ENCODE results near the gene ZC3H12C. TPM values are rescaled to one million over a fixed set of nuclear protein-coding genes. Genes with fewer than 3 reads are reported as not detected.

Gene ZC3H12C
- total and polyA plus RNA-seq, 10 of the 15 experiments (the other 5 are each of a cell fraction or from before 2014, with no cell fraction given) = 0.31 to 31.0 (median 3.7) TPM

DNA sequence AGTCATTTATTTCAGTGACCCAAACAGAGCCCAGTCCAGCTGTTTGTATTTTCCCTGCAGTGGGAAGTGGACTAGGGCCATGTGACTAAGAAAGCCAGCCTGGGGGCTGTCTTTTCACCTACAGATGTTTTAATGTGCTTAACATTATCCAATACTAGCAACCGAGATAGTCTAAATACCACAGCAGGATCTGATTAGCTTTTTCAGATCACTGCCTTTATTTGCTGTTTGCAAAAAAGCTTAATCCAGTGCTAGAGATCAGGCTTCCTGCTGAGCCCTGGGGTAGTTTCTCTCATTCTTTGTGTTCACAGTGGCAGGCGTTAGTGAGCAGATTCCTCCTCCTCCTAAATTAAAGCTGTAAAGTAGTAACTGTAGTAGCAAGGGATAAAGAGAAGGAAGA, 35.0 kb downstream of the ZC3H12C start:
- H4K20me1 ChIP-seq (ENCODE audit: control insufficient read depth, insufficient read depth) = no peaks in the 10 kb centered on the region
- H3K9me3 ChIP-seq (replicated peaks; ENCODE audit: control insufficient read depth, insufficient read depth, low read length) = no peaks in the 10 kb centered on the region
- H3K36me3 ChIP-seq (ENCODE audit: control insufficient read depth in 2 of 2, insufficient read depth in 2 of 2, low read length in 1 of 2) = no peaks in the 10 kb centered on the region; a peak in 2 of 4 replicates
- BruUV-seq (replicated peaks) = no TSS peak
- no peak overlapping the region for H3K9ac ChIP-seq (ENCODE audit: control insufficient read depth, insufficient read depth, low read length)
- ChIA-PET RAD21 (ENCODE audit: unreplicated experiment) (interaction anchor here (0.9 to 1.2 kb wide), 2 partner anchors 72 to 222 kb away, joined by 3 read pairs; no protein-coding TSS in a partner anchor), SMC1A (ENCODE audit: uncharacterized antibody, unreplicated experiment) (interaction anchor here (0.6 to 2.6 kb wide), 13 partner anchors 11 to 569 kb away, joined by 3 to 8 read pairs (median 3); no protein-coding TSS in a partner anchor), CTCF (interaction anchor here (0.6 to 1.4 kb wide), 7 partner anchors 14 to 305 kb away, joined by 3 to 5 read pairs (median 4); no protein-coding TSS in a partner anchor), POLR2A (interaction anchor here (0.7 to 1.3 kb wide), 2 partner anchors 14 to 1059 kb away, joined by 6 to 7 read pairs; no protein-coding TSS in a partner anchor)
- in situ Hi-C loops (cut with MboI) (no loop called here), intact Hi-C loops (cut with micrococcal nuclease; ENCODE audit: unreplicated experiment) (no loop called here)
- peaks cover 10% of the 10 kb centered on the region for H3K79me2 ChIP-seq (ENCODE audit: control insufficient read depth, insufficient read depth, low read length)
- no peak overlapping the region for H3K4me2 ChIP-seq (ENCODE audit: control insufficient read depth, insufficient read depth)
- DNase-seq (ENCODE audit: low read depth, low spot score) (no peak), ATAC-seq (peak; percentile 29), FAIRE-seq (no peak)
- no peaks in the 10 kb centered on the region for H3K4me1 ChIP-seq (ENCODE audit: control insufficient read depth, insufficient read depth, low read length)
- no peaks in the 10 kb centered on the region for H3K27me3 ChIP-seq (replicated peaks in 1 of 2; ENCODE audit: control insufficient read depth in 2 of 2, insufficient read depth in 2 of 2, low read length in 1 of 2)
- H3K27ac ChIP-seq (ENCODE audit: control insufficient read depth, insufficient read depth) = no peak overlapping the region
- WGBS (ENCODE audit: insufficient coverage, insufficient replicate concordance, low lambda C conversion rate, missing lambda C conversion rate) = 79% methylated on average over 2 of the region's 2 CpGs
- H2AFZ ChIP-seq (ENCODE audit: control insufficient read depth, low read depth, low read length) = no peak overlapping the region
- H3K4me3 ChIP-seq = no peak overlapping the region
- TF ChIP-seq, protein P1, sequence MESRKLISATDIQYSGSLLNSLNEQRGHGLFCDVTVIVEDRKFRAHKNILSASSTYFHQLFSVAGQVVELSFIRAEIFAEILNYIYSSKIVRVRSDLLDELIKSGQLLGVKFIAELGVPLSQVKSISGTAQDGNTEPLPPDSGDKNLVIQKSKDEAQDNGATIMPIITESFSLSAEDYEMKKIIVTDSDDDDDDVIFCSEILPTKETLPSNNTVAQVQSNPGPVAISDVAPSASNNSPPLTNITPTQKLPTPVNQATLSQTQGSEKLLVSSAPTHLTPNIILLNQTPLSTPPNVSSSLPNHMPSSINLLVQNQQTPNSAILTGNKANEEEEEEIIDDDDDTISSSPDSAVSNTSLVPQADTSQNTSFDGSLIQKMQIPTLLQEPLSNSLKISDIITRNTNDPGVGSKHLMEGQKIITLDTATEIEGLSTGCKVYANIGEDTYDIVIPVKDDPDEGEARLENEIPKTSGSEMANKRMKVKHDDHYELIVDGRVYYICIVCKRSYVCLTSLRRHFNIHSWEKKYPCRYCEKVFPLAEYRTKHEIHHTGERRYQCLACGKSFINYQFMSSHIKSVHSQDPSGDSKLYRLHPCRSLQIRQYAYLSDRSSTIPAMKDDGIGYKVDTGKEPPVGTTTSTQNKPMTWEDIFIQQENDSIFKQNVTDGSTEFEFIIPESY (IDR thresholded peaks at IDR 0.05) = no peak
- TF ChIP-seq, protein P2, sequence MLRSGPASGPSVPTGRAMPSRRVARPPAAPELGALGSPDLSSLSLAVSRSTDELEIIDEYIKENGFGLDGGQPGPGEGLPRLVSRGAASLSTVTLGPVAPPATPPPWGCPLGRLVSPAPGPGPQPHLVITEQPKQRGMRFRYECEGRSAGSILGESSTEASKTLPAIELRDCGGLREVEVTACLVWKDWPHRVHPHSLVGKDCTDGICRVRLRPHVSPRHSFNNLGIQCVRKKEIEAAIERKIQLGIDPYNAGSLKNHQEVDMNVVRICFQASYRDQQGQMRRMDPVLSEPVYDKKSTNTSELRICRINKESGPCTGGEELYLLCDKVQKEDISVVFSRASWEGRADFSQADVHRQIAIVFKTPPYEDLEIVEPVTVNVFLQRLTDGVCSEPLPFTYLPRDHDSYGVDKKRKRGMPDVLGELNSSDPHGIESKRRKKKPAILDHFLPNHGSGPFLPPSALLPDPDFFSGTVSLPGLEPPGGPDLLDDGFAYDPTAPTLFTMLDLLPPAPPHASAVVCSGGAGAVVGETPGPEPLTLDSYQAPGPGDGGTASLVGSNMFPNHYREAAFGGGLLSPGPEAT (IDR thresholded peaks at IDR 0.05; ENCODE audit: low read depth) = no peak
- TF ChIP-seq, protein P3, sequence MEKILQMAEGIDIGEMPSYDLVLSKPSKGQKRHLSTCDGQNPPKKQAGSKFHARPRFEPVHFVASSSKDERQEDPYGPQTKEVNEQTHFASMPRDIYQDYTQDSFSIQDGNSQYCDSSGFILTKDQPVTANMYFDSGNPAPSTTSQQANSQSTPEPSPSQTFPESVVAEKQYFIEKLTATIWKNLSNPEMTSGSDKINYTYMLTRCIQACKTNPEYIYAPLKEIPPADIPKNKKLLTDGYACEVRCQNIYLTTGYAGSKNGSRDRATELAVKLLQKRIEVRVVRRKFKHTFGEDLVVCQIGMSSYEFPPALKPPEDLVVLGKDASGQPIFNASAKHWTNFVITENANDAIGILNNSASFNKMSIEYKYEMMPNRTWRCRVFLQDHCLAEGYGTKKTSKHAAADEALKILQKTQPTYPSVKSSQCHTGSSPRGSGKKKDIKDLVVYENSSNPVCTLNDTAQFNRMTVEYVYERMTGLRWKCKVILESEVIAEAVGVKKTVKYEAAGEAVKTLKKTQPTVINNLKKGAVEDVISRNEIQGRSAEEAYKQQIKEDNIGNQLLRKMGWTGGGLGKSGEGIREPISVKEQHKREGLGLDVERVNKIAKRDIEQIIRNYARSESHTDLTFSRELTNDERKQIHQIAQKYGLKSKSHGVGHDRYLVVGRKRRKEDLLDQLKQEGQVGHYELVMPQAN (conservative IDR thresholded peaks at IDR 0.05) = no peak
- TF ChIP-seq RCOR1 (conservative IDR thresholded peaks at IDR 0.05; ENCODE audit: low read depth, low read length) (no peak), NFIC (IDR thresholded peaks at IDR 0.05; ENCODE audit: low read depth, low read length) (no peak), ZNF24 (IDR thresholded peaks at IDR 0.05) (no peak), SUZ12 (IDR thresholded peaks at IDR 0.05; ENCODE audit: unreplicated experiment) (no peak), EZH2 (IDR thresholded peaks at IDR 0.05; ENCODE audit: borderline replicate concordance, control insufficient read depth, low read depth, low read length) (no peak), POLR2A (IDR thresholded peaks at IDR 0.05; ENCODE audit: low read depth, low read length) (no peak), PML (IDR thresholded peaks at IDR 0.05; ENCODE audit: low read length) (no peak), SIX5 (IDR thresholded peaks at IDR 0.05; ENCODE audit: low read depth, low read length, severe bottlenecking) (no peak), BMI1 (IDR thresholded peaks at IDR 0.05; ENCODE audit: borderline replicate concordance) (no peak)
- TF ChIP-seq, protein P4, sequence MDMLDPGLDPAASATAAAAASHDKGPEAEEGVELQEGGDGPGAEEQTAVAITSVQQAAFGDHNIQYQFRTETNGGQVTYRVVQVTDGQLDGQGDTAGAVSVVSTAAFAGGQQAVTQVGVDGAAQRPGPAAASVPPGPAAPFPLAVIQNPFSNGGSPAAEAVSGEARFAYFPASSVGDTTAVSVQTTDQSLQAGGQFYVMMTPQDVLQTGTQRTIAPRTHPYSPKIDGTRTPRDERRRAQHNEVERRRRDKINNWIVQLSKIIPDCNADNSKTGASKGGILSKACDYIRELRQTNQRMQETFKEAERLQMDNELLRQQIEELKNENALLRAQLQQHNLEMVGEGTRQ (IDR thresholded peaks at IDR 0.05; ENCODE audit: borderline replicate concordance, low read depth, low read length) = no peak
- TF ChIP-seq, protein P5, sequence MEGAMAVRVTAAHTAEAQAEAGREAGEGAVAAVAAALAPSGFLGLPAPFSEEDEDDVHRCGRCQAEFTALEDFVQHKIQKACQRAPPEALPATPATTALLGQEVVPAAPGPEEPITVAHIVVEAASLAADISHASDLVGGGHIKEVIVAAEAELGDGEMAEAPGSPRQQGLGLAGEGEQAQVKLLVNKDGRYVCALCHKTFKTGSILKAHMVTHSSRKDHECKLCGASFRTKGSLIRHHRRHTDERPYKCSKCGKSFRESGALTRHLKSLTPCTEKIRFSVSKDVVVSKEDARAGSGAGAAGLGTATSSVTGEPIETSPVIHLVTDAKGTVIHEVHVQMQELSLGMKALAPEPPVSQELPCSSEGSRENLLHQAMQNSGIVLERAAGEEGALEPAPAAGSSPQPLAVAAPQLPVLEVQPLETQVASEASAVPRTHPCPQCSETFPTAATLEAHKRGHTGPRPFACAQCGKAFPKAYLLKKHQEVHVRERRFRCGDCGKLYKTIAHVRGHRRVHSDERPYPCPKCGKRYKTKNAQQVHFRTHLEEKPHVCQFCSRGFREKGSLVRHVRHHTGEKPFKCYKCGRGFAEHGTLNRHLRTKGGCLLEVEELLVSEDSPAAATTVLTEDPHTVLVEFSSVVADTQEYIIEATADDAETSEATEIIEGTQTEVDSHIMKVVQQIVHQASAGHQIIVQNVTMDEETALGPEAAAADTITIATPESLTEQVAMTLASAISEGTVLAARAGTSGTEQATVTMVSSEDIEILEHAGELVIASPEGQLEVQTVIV (IDR thresholded peaks at IDR 0.05; ENCODE audit: borderline replicate concordance, partially characterized antibody) = no peak
